GM18519 (cell line): ENCODE data around the gene TBC1D10A.

Source experiments
- ATAC-seq: cut with Tn5 transposase; IDR thresholded peaks from one replicate; pipeline ENCODE4 v1.9.1; 2021; ENCODE audit warnings: mild to moderate bottlenecking, moderate library complexity; ENCODE audit not compliant: unreplicated experiment, low FRiP score

The TBC1D10A gene

GRCh38 chr22:30288419-30289140, 38.2 kb downstream of the TBC1D10A start:
- no peak for ATAC-seq

DNA sequence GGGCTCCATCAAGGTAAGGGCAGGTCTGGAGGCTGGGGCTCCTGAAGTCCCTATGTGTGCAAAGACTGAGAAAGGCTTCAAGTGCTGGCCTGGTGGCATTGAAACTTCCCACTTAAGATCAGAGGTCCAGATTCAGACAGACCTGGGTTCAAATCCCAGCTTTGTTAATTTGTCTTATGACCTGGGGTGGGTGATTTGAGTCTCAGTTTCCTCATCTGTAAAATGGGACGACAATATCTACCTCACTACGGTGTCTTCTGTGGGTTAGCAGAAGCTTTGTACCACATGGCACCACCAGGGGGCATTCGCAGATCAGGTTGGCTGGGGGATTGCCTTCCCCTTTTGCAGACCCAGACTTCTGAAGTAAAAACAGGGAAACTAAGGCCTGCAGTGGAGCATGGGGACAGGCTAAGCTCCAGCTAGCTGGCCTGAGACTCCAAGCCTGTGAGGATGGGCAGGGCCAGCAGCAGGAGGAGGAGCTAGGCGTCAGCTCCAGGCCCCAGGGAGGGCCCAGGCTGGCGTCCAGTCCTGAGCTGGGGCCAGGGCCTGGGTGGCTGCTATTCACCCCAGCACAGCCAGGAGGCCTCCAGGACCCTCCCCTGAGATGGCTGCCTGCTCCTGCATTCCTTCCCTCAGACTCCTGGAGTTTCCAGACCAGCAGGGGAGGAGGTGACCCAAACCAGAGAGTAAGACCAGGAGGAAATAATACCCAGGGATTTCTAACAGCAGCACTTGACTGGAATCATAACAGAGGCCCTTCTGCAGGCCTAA, 38.9 kb downstream of the TBC1D10A start:
- ATAC-seq: no peak

- no peak for ATAC-seq
Observed at GRCh38 chr22:30286813-30287647, 39.7 kb downstream of the TBC1D10A start.

GRCh38 chr22:30286331-30286730, 40.4 kb downstream of the TBC1D10A start:
- ATAC-seq: no peak

DNA sequence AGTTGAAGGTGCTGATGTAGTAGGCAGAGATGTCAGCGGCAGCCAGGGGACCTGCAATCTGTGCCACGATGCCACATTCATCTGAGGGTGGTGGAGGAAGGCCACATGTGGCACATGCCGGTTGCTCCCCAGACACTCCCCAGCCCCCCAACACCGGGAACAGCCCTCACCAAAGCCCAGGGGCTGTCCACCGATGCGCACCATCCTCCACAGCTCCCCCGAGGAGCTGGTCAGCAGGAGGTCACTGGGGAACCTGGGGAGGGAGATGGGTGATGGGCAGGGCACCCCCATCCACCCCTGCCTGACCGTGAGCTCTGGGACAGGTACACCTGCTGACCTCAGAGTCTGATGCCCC, 40.9 kb downstream of the TBC1D10A start:
- ATAC-seq: no peak

- ATAC-seq: no peak
Observed at GRCh38 chr22:30285176-30285845, 41.4 kb downstream of the TBC1D10A start.

DNA sequence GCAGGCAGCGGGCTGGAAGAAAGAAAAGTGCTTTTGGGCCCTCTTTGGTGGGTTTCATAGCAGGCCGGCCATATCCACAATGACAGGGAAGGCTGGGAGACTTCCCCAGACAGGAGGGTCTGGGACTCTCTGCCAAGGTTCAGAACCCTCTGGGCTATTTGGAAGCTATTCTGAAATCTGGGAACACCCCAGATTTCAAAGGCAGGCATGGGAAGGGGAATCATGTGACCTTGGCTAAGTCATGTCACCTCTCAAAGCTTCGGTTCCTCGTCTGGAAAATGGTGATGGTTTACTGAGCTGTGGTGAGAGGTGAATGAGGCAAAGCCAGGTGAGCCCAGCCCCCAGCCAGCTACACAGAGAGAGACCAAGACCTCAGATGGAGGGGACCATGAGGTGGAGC, 42.1 kb downstream of the TBC1D10A start:
- no peak for ATAC-seq

DNA sequence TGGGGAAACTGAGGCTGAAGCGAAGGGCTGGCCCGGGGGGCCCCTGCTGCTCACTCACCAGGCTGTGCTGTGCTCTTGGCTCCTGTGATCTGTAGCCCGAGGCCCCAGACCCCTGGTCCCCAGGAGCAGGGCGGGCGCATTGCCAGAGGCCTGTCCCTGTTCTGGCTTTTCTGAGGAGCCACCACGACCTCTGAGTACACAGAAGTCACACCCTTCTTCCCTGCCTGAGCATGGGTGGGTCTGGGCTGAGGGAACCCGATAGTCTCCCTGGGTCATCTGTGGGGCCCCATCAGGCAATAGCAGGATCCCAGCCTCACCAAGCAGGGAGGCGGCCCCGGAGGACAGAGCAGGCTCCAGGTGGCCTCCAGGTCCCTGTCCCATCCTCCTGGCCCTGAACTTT, 42.6 kb downstream of the TBC1D10A start:
- ATAC-seq: no peak

DNA sequence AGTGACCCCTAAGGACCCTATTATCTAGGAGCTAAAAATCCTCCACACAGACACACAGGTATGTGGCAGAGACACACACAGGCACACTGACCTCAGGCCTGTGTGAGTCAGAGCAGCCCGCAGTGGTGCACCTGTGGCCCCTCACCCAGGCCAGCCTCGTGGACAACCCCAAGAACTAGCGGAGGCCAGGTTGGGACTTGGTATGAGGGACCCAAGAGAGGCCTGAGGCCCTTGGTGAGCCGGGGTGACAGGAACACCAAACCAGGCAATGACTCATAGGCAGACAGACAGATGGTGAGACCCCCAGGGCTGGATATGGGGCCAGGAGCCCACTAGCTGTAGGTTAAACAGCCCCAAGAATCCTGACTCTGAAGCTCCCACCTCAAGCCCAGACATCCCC, 43.4 kb downstream of the TBC1D10A start:
- no peak for ATAC-seq

GRCh38 chr22:30282616-30283046, 44.1 kb downstream of the TBC1D10A start:
- no peak for ATAC-seq

DNA sequence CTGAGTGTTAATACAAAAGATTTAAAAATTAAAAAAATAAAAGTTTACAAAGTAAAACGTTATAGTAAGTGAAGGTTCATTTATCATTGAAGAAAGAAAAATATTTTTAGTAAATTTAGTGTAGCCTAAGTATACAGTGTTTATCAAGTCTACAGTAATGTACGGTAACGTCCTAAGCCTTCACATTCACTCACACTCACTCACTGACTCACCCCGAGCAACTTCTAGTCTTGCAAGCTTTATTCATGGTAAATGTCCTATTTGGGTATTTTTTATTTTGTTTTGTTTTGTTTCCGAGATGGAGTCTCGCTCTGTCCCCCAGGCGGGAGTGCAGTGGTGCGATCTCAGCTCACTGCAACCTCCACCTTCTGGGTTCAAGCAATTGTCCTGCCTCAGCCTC, 46.2 kb downstream of the TBC1D10A start:
- no peak for ATAC-seq

- no peak for ATAC-seq
Observed at GRCh38 chr22:30279932-30280331, 46.8 kb downstream of the TBC1D10A start.

GRCh38 chr22:30279046-30279788, 47.5 kb downstream of the TBC1D10A start:
- ATAC-seq: no peak

GRCh38 chr22:30277547-30278344, 49.0 kb downstream of the TBC1D10A start:
- no peak for ATAC-seq

DNA sequence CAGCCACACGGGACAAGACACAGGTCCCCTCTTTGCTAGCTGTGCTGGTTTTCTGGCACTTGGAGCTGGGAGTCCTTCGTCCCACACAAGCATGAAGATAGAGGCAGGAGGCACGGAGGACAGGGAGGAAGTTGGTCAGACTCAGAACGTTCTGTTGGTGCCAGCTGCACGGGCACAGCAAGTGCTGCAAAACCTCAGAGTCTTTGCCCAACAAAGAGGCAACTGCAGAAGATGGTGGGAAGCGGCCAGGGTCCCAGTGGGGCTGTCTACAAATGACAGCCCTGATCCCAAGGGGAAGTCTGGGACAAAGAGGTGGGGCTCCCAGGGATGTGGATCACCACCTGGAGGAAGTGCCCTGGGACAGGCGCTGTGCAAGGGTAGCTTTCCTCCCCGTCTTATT, 50.7 kb downstream of the TBC1D10A start:
- no peak for ATAC-seq

GRCh38 chr22:30275625-30276024, 51.1 kb downstream of the TBC1D10A start:
- ATAC-seq: no peak

DNA sequence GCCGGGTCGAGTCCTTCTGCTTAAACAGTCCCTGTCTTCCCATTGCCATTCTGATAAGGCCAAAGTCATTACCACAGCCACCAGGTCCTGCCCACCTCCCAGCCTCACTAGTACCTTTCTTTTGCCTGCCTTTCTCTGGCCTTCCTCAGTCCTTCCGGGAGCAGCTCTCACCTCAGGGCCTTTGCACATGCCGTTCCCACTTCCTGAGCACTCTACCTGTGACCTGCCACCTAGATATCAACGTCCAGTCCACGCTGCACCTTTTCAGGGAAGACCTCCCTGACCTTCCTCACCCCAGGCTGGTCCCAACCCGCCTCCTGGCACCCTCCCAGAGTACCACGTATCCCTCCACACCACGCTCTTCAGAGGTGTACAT, 52.3 kb downstream of the TBC1D10A start:
- ATAC-seq: no peak

GRCh38 chr22:30273711-30274436, 52.9 kb downstream of the TBC1D10A start:
- no peak for ATAC-seq
